Bronchial epithelial cell (primary cell): Measurements from ENCODE around the gene AGGF1. TPM values are rescaled to one million over a fixed set of nuclear protein-coding genes. Genes with fewer than 3 reads are reported as not detected.
A peak's percentile ranks its signal among the peaks of the same experiment; 100 is the strongest.

Source experiments
- DNase-seq: peaks from one replicate; pipeline ENCODE4 v3.0.0-alpha.2; 2010; ENCODE audit warnings: low read depth
- FAIRE-seq: peaks from 2 replicates; lab custom pipeline; 2011; peaks lifted over from hg19 to GRCh38; lab: Jason Lieb, UNC
- H3K27me3 ChIP-seq: 2 replicates; pipeline ENCODE4 v1.5.1; 2011; ENCODE audit warnings: low read length; ENCODE audit not compliant: control insufficient read depth, insufficient read depth
- H3K36me3 ChIP-seq: 2 replicates; pipeline ENCODE4 v1.5.1; 2011; ENCODE audit warnings: low read length; ENCODE audit not compliant: control insufficient read depth, insufficient read depth
- H3K4me3 ChIP-seq: 2 replicates; pipeline ENCODE4 v1.5.1; 2011; ENCODE audit warnings: mild to moderate bottlenecking, low read depth, low read length, control low read depth
- total RNA-seq: library from RNA; depleted of rRNA; stranded (reverse); fragments of >200 nt; gene quantifications from 2 replicates; pipeline ENCODE4 v1.2.1, GENCODE V29; 2014
- TF ChIP-seq, protein P1 (sequence below): IDR thresholded peaks from 2 replicates; pipeline ENCODE4 v1.5.1; 2011; ENCODE audit warnings: mild to moderate bottlenecking, moderate library complexity, low read length, control low read depth, inconsistent platforms; ENCODE audit not compliant: insufficient read depth, severe bottlenecking

AGGF1 gene
- total RNA-seq, 1 donor from 2014 or later = 16.1 TPM

DNA sequence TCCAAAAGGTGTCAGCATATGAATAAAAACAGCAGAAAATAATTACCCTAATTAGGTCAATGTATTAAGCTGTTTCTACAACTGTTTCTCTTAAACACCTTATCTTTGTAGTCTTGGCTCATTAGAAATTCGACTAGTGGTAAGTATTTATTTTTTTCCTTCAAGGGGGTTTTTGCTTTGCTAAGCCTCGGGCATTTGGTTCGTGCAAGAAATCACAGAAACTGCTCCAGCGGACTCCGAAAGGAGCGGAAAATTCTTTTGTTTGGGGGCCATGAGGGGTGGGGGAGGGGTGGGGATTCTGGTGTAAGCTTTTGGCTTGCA lies 56.1 kb downstream of the AGGF1 start:
- peak; percentile 1 for DNase-seq
- no peak for FAIRE-seq
- Histone ChIP-seq H3K4me3 (peak overlapping the region; percentile 82), H3K36me3 (no peaks in the 10 kb centered on the region), H3K27me3 (no peaks in the 10 kb centered on the region)
- TF ChIP-seq, protein P1, sequence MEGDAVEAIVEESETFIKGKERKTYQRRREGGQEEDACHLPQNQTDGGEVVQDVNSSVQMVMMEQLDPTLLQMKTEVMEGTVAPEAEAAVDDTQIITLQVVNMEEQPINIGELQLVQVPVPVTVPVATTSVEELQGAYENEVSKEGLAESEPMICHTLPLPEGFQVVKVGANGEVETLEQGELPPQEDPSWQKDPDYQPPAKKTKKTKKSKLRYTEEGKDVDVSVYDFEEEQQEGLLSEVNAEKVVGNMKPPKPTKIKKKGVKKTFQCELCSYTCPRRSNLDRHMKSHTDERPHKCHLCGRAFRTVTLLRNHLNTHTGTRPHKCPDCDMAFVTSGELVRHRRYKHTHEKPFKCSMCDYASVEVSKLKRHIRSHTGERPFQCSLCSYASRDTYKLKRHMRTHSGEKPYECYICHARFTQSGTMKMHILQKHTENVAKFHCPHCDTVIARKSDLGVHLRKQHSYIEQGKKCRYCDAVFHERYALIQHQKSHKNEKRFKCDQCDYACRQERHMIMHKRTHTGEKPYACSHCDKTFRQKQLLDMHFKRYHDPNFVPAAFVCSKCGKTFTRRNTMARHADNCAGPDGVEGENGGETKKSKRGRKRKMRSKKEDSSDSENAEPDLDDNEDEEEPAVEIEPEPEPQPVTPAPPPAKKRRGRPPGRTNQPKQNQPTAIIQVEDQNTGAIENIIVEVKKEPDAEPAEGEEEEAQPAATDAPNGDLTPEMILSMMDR = no peak

GRCh38 chr5:77086689-77087483 lies 56.7 kb downstream of the AGGF1 start, which contains the start of gene ZBED3:
Gene ZBED3, minus strand, starts transcription at chr5:77087285. Its CDS starts 9,407 bp downstream, at chr5:77077878.
- TF ChIP-seq, protein P1 = peak; percentile 30
- peak; percentile 49 for DNase-seq
- Histone ChIP-seq H3K27me3 (no peaks in the 10 kb centered on the region), H3K4me3 (peak within 1 kb of the TSS; percentile 82), H3K36me3 (no peaks in the 10 kb centered on the region)
- no peak for FAIRE-seq

GRCh38 chr5:77087484-77088261 lies 57.5 kb downstream of the AGGF1 start:
- DNase-seq = peak; percentile 47
- Histone ChIP-seq H3K4me3 (peak overlapping the region; percentile 82), H3K36me3 (no peaks in the 10 kb centered on the region), H3K27me3 (no peaks in the 10 kb centered on the region)
- no peak for FAIRE-seq
- TF ChIP-seq, protein P1 = no peak

DNA sequence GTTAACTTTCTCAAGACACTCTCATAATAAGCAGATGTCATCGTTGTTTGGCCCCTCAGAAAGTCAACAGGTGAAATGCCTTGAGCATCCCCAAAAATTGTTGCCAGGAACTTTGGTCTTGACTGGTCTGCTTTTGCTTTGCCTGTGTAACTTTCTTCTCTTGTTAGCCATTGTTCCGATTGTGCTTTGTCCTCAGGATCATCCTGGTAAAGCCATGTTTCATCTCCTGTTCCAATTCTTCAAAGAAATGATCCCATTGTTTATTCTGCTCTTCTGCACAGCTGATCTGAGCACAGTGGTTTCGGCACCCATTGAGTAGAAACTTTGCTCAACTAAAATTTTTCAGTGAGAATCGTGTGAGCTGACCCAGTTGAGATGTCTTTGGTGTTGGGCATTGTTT lies 65.0 kb downstream of the AGGF1 start:
- no peaks in the 10 kb centered on the region for H3K27me3 ChIP-seq
- no peak overlapping the region for H3K4me3 ChIP-seq
- no peaks in the 10 kb centered on the region for H3K36me3 ChIP-seq
- FAIRE-seq (peak; percentile 55), DNase-seq (no peak)
- TF ChIP-seq, protein P1 = no peak

DNA sequence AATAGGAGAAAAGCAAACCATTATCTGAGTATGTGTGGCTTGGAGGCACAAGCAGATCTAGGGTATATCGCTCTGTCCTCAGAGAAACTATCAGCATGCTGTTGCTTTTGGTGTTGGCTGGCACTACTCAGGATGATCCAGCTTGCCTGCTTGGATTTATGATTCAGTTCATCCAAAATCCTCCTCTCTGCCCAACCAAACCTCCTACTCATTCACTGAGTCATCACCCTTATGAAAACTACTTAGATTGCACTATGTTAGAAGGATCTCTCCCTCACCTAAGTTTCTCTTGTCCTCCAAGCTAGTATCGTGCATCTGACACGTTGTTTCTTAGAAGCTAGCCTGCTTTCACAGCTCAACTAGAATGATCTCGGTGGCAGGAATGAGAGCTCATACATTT lies 71.1 kb downstream of the AGGF1 start:
- TF ChIP-seq, protein P1 = no peak
- Histone ChIP-seq H3K27me3 (no peaks in the 10 kb centered on the region), H3K4me3 (no peak overlapping the region), H3K36me3 (no peaks in the 10 kb centered on the region)
- DNase-seq (peak; percentile 80), FAIRE-seq (no peak)
